HG03457 (cell line): ENCODE measurements around the gene TBL1Y.
"Not testable (repeated sequence)": the region's sequence is repeated elsewhere in the genome, so short reads cannot be mapped to it uniquely, and the experiment has no call there.

Experiments
- ATAC-seq: cut with Tn5 transposase; IDR thresholded peaks from one replicate; pipeline ENCODE4 v1.9.1; 2021; ENCODE audit warnings: moderate number of reproducible peaks; ENCODE audit not compliant: unreplicated experiment

TBL1Y gene

DNA sequence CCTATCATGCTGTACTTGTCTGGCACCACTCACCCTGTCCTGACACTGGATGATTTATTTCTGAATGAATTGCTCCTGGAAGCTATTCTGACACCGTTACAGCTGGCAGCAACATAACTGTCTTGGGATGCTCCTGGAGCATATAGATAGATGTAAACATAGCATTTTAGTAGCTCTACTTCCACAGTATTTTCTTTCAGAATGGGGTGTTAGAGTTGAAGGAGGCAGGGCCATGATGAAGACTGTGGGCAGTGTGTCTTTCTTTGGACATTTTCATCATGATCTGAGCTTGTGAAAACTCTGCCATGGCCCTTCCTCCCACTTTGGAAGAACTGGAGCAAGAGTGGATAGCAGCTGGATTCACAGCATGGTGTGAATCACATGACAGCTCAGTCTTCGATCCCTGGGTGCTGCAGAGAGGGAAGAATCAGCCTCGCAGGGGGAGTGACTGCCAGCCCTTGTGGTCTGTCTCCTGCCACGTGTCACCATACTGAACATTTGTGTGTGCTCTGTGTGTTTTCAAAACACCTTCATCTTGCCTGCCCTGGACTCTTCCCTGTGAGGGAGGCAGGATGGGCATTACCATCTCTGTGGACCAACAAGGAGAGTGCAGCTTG, 61.9 kb downstream of the TBL1Y start:
- no peak for ATAC-seq

- no peak for ATAC-seq
These were observed 64.5 kb downstream of the TBL1Y start for GRCh38 chrY:6974971-6975370.

- ATAC-seq, result no peak
These were observed 67.3 kb downstream of the TBL1Y start for GRCh38 chrY:6977783-6978182.

DNA sequence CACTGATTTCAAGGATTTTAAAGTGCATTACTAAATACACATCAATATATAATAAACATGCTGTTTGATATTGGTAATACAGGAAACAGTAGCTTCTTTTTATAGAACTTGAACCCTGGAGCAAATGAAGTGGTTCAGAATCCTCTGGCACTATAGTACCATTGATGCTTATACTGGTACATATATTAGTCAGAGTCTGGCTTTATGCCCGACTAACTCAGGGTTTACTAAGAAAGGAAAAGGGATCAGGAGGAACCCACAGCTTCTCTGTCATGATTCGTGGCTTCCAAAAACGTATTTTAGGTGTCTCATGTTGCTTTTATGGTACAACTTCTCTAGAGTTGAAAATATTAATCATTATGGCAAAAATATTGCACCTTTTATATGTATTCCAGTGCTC, 72.7 kb downstream of the TBL1Y start:
- ATAC-seq, result no peak

DNA sequence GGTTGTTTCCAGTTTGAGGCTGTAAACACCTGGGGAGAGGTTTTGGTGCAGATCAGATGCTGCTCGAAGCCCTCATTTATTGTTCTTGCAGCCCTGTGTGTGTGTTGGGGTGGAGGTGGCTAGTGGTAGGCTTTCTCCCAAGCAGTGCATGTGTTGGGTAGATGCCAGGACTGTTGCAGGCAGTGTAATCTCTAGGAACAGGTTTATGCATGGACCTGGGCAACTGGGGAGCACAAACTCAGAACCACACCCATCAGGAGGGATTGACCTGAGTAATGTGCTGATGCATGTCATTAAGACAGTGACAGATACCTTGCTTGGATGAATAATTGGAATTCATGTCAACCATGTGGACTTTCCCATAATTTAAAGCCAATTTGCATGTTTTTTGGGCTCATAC, 77.3 kb downstream of the TBL1Y start:
- no peak for ATAC-seq

DNA sequence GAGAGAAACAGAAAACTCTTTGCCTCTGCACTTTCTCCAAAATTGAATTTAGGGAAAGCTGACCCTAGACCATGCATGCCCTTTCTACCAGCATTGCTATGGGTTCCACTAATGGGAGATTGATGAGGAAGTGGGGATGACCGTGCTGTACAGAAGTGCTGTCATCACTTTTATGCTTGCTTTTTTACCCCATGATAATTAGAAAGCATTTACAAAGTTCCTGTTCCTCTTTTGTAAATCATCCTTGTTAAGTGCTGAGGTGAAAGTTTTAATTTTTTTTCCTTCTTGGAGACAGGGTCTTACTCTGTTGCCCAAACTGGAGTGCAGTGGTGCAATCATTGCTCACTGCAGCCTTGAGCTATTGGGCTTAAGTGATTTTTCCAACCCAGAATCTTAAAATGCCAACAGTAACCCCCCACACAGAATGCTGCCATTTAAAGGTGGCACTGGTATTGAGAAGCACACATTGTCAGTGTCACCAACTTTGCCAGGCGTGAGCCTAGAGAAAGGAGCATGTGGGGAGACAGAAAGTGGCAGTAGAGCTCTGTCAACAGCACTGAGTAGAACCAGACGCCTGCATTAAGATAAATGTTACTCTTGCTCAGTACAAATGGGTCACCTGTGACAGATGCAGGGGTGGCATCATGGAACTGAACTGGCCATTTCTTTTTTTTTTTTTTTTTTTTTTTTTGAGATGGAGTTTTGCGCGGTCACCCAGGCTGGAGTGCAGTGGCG, 79.6 kb downstream of the TBL1Y start:
- ATAC-seq, result no peak

- no peak for ATAC-seq
These were observed 81.5 kb downstream of the TBL1Y start for GRCh38 chrY:6992041-6992440.

GRCh38 chrY:6995987-6996386, 85.5 kb downstream of the TBL1Y start:
- no peak for ATAC-seq

DNA sequence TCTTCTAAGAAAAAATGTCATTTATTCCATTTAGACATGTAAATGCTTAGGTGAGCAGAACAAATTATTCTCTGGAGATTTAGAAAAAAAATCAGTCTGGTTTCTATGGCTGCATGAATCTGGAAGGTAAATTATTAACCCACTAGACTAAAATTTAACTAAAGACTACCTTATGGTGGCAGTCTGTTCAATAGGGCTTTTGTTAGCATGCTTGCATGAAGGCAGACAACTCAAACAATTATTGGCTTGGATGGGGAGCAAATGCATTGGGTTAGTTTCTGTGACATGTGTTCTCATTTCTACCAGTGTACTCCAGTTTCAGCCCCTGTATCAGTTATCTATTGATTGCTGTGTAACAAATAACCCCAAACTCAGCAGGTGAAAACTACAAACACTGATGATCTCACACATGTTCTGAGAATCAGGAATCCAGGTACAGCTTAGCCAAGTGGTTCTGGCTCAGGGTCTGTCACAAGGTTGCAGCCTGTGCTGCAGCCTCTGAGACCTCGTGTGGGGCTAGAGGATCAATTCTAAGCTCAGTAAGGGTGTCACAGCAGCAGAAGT, 87.1 kb downstream of the TBL1Y start:
- ATAC-seq, result no peak

DNA sequence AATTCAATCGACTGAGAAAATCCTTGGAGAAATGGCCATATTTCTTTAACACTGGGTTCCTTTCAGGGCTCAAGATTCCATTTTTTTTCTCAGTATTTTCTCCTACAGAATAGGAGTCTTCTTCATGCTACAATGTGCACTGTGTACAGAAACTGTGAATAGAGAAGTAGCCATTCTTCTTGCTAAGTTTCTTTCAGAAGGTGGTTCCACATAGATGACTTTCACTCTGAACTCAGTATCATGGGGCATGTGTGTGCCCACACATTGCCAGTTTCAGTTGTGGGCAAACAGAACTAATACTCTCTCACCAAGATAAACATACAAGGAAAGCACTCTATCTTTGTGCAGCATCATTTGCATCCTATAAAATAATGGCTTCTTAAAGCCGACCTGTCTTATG, 89.4 kb downstream of the TBL1Y start:
- no peak for ATAC-seq

GRCh38 chrY:7002581-7002980, 92.1 kb downstream of the TBL1Y start:
- ATAC-seq, result no peak

DNA sequence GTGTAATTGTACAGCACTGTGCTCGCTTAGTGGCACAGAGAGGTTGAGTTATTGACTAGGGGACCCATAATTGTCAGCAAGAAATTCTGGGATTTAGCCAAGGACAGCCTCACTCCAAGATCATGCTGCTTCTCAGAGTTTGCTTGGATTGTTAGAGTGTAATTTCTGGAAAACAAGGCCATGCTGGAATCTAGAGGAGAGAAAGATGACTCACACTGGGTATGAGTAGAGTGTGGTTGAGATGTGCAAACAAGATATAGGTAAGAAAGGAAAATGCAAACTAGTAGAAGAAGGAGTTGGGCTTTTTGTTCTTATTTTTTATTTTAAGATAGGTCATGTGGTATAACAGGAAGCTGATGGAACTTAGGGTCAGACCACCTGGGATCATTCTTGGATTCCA, 97.4 kb downstream of the TBL1Y start:
- no peak for ATAC-seq

DNA sequence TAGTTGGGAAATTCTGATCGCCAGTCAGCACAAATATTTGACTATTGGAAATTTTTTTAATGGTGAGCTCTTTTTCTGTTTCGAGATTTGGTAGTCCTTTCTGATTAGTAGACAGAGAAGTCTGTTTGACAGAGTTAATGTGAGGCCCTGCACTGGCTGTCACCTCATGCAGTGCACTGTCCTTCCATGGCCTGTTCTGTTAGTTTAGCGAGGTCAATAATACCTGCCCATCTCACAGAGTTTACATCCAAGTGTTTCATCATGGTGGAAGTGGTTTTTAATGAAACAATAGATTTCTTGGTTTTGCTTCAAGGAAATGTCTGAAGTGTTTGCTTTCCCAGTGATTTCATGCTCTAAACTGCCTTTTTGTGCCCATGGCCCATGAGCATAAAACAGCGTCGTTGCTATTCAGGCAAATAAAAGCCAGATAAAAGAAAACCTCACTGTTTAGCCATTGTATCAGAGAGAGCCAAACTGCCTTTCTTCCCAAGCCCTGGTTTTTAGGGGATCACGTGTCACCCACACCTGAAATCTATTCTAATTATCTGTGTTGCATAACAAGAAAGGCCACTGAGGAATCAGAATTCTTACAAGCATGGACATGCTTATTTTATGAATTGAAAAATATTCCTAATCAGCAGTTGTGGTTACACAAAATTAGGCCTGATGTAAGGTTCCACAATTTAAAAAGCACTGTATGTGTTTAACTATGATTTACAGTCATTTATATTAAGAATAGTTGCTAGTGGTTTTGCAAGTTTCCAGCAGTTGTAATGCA, 98.3 kb downstream of the TBL1Y start:
- ATAC-seq, result no peak

DNA sequence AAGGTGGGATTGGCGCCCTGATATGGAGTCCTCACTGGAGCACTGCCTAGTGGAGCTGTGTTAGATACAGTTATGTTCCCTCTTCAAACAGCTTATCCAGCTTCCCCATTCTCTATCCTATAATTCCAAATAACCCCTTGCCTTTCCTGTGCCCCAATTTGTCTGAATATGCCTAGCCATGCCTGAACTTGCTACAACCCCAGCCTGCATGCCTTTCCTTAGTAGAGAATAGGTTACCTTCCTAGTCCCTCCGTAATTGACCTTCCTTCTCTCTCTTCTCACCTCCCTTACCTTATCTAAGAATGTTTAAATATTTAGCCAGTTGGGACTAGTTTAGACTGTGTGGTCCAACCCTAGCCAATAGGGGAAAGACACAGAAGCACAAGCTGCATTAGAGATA, 102.6 kb downstream of the TBL1Y start:
- no peak for ATAC-seq

- no peak for ATAC-seq
These were observed 106.0 kb downstream of the TBL1Y start for GRCh38 chrY:7016521-7016920.

GRCh38 chrY:7017244-7018080, 107.0 kb downstream of the TBL1Y start:
- no peak for ATAC-seq

- ATAC-seq, result no peak
These were observed 128.5 kb downstream of the TBL1Y start for GRCh38 chrY:7039037-7039436.

GRCh38 chrY:7040662-7041061, 130.2 kb downstream of the TBL1Y start:
- no peak for ATAC-seq

DNA sequence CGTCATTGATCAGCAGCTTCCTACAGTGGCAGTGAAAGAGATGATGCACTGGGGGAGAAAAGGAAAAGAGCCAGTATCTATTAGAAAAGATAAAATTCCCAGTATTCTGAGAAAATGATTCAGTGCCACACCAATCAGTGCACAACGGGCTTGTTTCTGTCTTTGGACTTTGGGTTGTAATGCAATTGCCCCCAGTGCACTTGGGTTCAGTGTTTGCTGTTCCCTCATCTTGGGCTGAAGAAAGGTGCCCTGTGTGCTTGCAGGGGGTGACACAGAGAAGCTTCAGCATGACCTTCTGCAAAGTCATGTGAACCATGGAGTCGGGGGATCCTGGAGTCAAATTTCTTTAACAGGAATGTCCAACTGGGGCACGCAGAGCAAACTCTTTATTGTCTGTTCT, 131.5 kb downstream of the TBL1Y start:
- ATAC-seq, result no peak

DNA sequence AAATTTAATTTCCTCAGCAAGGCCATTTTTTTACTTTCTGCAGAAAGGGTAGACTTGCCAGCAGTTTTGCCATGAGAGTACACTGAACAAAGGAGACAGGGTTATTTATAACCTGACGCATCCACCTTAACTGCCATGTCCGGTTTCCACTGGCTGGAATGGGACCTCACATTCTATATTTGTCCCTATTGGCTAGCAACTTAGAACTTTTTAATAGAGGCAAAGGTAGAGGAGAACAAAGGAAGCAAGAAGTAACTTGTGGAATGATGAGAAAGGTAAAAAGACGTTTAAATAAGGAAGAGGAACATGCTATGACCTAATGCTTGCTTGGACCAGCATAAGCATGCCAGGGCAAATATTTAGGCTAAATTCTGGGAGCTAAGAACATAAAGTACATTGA, 142.0 kb downstream of the TBL1Y start:
- ATAC-seq, result not testable (repeated sequence)

DNA sequence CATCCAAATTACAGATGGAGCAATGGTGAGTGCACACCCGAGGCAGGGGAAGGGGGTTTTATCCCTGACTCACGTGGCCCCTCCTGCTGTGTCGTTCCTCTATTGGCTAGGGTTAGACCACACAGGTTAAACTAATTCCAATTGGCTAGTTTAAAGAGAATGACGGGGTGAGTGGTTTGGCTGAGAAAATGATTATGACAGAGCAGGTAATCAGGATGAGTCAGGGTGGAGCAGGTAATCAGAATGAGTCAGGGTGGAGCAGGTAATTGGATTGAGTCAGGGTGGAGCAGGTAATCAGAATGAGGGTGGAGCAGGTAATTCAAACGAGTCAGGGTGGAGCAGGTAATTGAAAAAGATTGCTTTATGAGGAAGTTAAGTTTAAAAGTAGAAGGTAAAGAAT, 146.4 kb downstream of the TBL1Y start:
- ATAC-seq, result no peak
